DOHH2 (cell line): ENCODE data around the gene SLC44A1.

ENCODE experiments used
- CTCF ChIP-seq: fragments of 200-600 bp; sonication (generic); IDR thresholded peaks from one replicate; pipeline ENCODE4 v1.5.1; 2014; ENCODE audit warnings: antibody characterized with exemption, mild to moderate bottlenecking, low read depth, low read length; ENCODE audit not compliant: poor library complexity, severe bottlenecking
- EZH2phosphoT487 ChIP-seq: fragments of 200-600 bp; sonication (generic); IDR thresholded peaks from 2 replicates; pipeline ENCODE4 v1.6.1; 2017; ENCODE audit warnings: borderline replicate concordance, mild to moderate bottlenecking, antibody characterized with exemption, low read length, moderate library complexity, mixed read lengths

GRCh38 chr9:105385381-105385985 lies 141.0 kb downstream of the SLC44A1 start:
- TF ChIP-seq CTCF (no peak), EZH2phosphoT487 (no peak)
